GM21360 (cell line): ENCODE data around the gene ABLIM1.

Experiments used
- ATAC-seq: cut with Tn5 transposase; IDR thresholded peaks from one replicate; pipeline ENCODE4 v1.9.1; 2021; ENCODE audit warnings: mild to moderate bottlenecking, moderate library complexity; ENCODE audit not compliant: unreplicated experiment

The ABLIM1 gene

GRCh38 chr10:114427124-114427852 lies 230.8 kb downstream of the ABLIM1 start:
- no peak for ATAC-seq

- no peak for ATAC-seq
Observed at GRCh38 chr10:114426476-114426875, 231.6 kb downstream of the ABLIM1 start.

GRCh38 chr10:114420811-114421485 lies 237.1 kb downstream of the ABLIM1 start:
- no peak for ATAC-seq

DNA sequence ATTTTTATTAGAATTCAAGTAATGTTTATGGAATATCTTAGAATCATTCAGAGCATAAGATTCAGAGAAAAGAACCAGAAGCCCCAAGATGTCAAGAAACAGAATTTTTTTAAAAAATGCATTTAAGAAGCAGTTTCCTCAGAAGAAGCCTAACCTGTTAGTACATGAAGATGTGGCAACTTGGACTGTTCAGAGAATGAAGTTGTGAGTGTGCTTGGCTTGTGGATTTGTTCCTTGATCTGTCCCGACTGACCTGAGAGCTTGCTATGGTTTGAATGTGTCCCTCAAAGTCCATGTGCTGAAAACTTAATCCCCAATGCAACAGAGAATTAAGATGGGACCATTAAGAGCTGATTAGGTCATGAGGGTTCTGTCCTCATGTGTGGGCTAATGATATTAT lies 240.0 kb downstream of the ABLIM1 start:
- no peak for ATAC-seq

- ATAC-seq: no peak
Observed at GRCh38 chr10:114412907-114413797, 244.9 kb downstream of the ABLIM1 start.

DNA sequence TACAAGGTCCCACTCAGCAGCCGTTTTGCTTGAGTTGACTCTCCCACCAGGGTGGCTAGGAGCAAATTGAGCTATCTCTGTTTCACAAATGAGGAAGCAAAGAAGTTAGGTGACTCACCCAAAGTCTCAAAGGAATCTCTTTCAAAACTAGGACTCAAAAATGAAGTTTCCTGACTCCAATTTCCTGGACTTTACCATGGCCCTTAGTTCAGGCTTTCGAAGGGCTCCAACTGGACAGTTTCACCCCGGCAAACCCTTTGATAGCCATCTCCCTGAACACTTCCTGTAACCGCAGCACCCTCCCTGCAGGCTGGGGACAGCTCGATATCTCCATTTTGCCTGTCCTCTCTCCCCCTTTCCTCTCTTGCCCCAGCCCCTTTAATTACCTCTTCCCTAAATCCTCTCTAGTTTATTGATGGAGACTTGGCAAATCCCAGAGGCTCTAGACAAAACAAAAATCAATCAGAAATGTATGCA lies 249.1 kb downstream of the ABLIM1 start:
- no peak for ATAC-seq

DNA sequence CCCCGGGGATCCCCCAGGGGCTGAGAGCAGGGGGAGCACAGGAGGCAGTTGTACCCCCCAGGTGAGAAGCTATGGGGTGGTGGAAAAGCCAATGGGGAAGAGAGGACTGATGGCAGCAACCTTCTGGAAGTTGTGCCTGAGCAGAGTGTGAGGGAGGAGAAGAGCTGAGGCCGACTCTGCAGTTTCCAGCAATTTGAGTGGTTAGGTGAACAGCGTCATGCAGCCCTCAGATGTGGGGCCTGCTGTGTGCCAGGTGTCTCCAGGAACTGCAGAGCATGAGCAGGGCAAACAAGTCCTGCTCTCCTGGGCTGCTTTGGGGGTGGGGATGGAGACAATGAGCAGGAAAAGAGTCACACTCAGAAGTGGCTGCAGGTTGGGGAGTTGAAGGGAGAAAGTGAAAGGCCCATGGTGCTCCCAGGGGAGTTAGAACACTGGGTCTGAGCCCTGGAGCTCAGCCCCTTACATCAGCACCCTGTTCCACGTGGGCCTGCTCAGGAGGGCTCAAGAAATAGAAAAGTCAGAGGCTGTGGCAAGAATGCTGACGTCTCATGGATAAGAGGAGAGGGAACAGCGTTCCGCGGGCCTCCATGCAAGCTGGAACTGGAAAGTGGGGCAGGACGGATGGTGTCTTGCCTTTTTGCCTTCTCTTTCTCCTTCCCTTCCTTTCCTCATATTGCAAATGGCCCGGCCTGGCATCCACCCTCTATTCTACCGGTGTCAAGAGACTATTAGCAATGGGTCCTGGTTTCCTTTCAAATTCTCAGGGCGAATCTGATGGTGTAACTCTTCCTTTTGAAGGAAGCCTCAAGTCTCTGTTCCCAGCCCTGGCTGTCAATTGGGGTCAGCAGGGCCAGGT lies 249.7 kb downstream of the ABLIM1 start:
- ATAC-seq: no peak

- no peak for ATAC-seq
Observed at GRCh38 chr10:114406455-114406854, 251.6 kb downstream of the ABLIM1 start.

- ATAC-seq: no peak
Observed at GRCh38 chr10:114405011-114405350, 253.1 kb downstream of the ABLIM1 start.

DNA sequence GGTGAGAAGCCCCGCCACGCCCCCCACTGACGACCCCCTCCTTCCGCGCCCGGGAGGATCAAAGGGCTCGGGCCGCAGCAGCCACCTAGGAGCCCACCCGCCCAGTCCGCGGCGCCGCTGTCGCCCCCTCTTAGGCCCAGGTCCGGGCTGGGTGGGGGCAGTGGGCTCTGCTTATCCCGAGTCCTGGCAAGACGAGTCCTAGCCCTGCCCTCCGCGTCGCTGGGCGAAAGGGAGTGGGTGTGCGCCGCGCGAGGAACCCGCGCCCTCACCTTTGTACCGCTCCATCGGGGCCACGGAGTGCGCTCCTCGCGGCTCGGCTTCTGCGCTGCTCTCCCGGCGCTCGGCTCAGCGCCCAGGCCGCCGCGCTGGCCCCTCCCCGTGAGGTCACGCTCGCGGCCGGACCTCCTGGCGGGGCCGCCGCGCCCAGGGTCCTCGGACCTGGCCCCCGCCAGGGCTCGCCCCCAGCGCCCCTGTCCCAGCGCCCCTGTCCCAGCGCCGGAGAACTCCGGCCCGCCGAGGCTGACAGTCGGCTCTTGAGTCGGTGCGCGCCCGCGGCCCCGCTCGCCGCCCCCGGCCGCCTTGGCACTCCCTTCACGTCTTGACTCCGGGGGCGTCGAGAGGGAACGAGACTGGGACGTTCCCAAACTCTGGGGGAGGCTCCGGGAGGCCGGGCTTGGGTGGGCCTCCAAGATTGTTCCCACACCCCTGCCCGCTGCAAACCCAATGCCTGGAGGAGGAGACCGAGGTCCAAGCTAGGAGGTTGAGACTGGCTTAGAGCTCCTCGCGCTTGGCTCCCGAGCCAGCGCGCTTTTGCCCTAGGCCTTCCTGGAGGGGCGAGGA lies 253.7 kb downstream of the ABLIM1 start, which contains the start of gene AFAP1L2:
AFAP1L2 (minus strand) TSS at position 332 of the 840 bp plus-strand sequence; CDS start at position 285, 47 bp downstream.
- no peak for ATAC-seq

GRCh38 chr10:114403541-114404161 lies 254.4 kb downstream of the ABLIM1 start:
- ATAC-seq: no peak

- ATAC-seq: no peak
Observed at GRCh38 chr10:114402871-114403540, 255.1 kb downstream of the ABLIM1 start.

DNA sequence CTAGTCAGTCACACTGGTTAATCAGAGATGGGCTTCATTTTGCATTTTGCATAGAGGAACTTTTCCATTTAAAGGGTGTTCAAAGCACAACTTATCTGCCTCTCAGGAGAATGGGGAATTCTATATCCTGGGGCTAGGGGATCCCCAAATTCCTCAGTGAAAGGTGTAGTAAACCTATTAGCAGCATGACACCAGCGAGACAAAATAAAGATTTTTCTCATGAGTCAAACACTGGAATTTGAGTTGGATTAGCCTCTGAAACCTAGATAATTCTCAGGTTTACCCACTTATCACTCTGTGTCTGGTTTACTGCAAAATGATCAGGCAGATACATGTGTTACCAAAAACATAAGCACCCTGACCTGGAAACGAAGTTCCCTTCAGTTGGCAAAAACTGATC lies 255.8 kb downstream of the ABLIM1 start:
- no peak for ATAC-seq

DNA sequence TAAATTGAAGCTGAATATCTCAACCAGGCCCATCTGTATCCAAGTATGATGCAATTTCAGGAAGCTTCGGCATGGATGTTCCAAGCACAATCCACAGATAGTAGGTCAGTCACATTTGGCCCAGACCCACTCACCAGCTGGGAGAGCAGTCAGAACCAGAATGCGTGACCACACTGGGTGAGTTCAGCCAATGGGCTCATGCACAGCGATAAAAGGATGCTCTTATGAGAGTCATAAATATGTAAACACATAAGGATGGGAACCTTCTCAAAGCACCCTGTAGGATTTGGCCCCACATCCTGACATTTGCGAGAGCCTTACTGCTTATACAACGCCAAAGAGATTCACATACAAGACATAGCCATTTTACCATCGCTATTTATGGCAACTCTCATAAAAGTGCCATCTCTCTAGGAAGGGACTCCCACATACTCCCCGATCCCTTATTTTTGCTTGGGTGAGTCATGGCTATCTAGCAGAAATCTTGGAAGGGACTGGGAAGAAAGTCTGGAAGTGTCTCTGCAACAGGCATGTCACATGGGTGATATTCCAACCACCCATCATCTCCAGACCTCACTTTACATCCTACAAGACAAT lies 256.8 kb downstream of the ABLIM1 start:
- ATAC-seq: no peak

DNA sequence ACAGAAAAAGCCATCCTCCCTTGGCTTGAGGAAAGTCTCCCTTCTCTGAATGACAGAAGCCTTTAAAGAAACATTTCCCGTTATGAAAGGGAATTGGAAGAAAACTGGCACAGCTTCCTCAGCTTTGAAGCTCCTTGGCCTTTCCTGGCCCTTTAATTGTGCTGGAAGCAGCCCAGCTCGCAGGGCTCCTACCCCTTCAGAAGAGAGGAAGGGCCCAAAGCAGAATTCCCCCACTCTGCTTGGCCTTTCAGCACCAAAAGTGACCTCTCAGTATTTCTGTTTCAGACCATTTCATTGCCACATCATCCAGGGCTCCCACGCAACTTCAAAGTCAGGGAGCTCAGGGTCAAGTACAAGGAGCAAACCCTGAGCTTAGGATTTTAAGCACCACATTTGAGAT lies 258.0 kb downstream of the ABLIM1 start:
- ATAC-seq: no peak

DNA sequence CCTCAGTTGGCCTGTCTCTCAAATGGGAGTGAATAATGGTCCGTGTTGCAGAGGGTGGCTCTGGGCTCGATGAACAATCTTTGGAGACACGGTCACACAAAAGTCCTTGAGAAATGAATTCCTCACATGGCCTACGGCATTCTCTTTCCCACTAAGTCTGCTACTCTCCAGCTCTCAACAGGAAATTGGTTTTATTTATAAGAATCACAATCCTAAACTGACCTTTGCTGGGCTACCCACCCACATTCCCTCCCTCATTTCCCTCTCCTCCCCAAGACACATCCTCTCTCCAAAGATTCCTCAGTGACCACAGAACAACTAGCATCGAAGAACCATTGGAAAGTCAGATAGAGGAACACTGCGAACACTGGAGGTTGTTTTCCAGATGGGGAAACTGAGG lies 258.5 kb downstream of the ABLIM1 start:
- no peak for ATAC-seq

GRCh38 chr10:114398587-114399331 lies 259.3 kb downstream of the ABLIM1 start:
- ATAC-seq: no peak
